H1 (cell line): ENCODE measurements around the gene FNDC3A. TPM values are rescaled to one million over a fixed set of nuclear protein-coding genes. Genes with fewer than 3 reads are reported as not detected.

Experiments used
- CTCF ChIA-PET: fragments of 300-600 bp; sonication (Branson Sonifier 250); formaldehyde crosslinking; loops from one replicate; lab custom pipeline; 2021; ENCODE audit not compliant: partially characterized antibody; lab: Charles Lee
- POLR2A ChIA-PET: fragments of 300-600 bp; sonication (Branson Sonifier 250); formaldehyde crosslinking; loops from one replicate; lab custom pipeline; 2021; ENCODE audit warnings: inconsistent platforms; ENCODE audit not compliant: partially characterized antibody; lab: Charles Lee
- DNase-seq, 2 experiments: peaks; one replicate each; pipeline versions ENCODE4 v3.0.0 to v3.0.0-alpha.2; 2010 to 2022; ENCODE audit warnings: low spot score in 2 of 2, low read depth in 1 of 2, mixed read lengths in 1 of 2
- FAIRE-seq: peaks from 2 replicates; lab custom pipeline; 2011; peaks lifted over from hg19 to GRCh38; lab: Jason Lieb, UNC
- H2AFZ ChIP-seq: 2 replicates; pipeline ENCODE4 v1.8.1; 2012; ENCODE audit warnings: low read length, inconsistent platforms
- H2AK5ac ChIP-seq: 2 replicates; pipeline ENCODE4 v1.6.1; 2013; ENCODE audit warnings: low read depth, low read length
- H2BK120ac ChIP-seq: replicated peaks from 2 replicates; pipeline ENCODE3; 2013; ENCODE audit warnings: low read depth, low read length, inconsistent platforms
- H2BK12ac ChIP-seq: 2 replicates; pipeline ENCODE4 v1.6.1; 2013; ENCODE audit warnings: low read depth, low read length
- H2BK15ac ChIP-seq: 2 replicates; pipeline ENCODE4 v1.6.1; 2013; ENCODE audit warnings: low read length
- H2BK20ac ChIP-seq: 2 replicates; pipeline ENCODE4 v1.6.1; 2013; ENCODE audit warnings: low read length
- H2BK5ac ChIP-seq: 2 replicates; pipeline ENCODE4 v1.6.1; 2013; ENCODE audit warnings: low read depth, low read length
- H3K14ac ChIP-seq: 2 replicates; pipeline ENCODE4 v1.6.1; 2013; ENCODE audit warnings: inconsistent platforms; ENCODE audit not compliant: insufficient read length
- H3K18ac ChIP-seq: 2 replicates; pipeline ENCODE4 v1.6.1; 2013; ENCODE audit warnings: low read length; ENCODE audit errors: extremely low read depth
- H3K23ac ChIP-seq: 2 replicates; pipeline ENCODE4 v1.6.1; 2013; ENCODE audit warnings: inconsistent platforms; ENCODE audit not compliant: insufficient read length
- H3K23me2 ChIP-seq: 2 replicates; pipeline ENCODE4 v1.6.1; 2013; ENCODE audit warnings: low read depth, low read length
- H3K27ac ChIP-seq: 2 replicates; pipeline ENCODE4 v1.6.1; 2011; ENCODE audit warnings: low read depth, low read length, inconsistent platforms
- H3K27me3 ChIP-seq, 4 experiments: replicated peaks in 1 of 4; 1 replicate in 1 of 4; 2 replicates in 3 of 4; pipeline versions ENCODE4 v1.6.1 to v1.8.1; 2011 to 2013; ENCODE audit warnings: low read length in 3 of 4, mild to moderate bottlenecking in 3 of 4, inconsistent platforms in 2 of 4, mixed read lengths in 2 of 4, moderate library complexity in 1 of 4; ENCODE audit not compliant: control insufficient read depth in 3 of 4, insufficient read depth in 3 of 4; ENCODE audit errors: extremely low read depth in 1 of 4
- H3K36me3 ChIP-seq, 4 experiments: 2 replicates each; pipeline versions ENCODE4 v1.6.1 to v1.8.1; 2011 to 2013; ENCODE audit warnings: mild to moderate bottlenecking in 4 of 4, low read length in 3 of 4, moderate library complexity in 2 of 4, control low read depth in 1 of 4, inconsistent platforms in 1 of 4; ENCODE audit not compliant: insufficient read depth in 4 of 4, control insufficient read depth in 2 of 4
- H3K4ac ChIP-seq: replicated peaks from 2 replicates; pipeline ENCODE3; 2013; ENCODE audit warnings: low read length, low read depth, mixed read lengths, inconsistent platforms; ENCODE audit not compliant: insufficient read length
- H3K4me1 ChIP-seq, 4 experiments: replicated peaks in 1 of 4; 1 replicate in 1 of 4; 2 replicates in 3 of 4; pipeline versions ENCODE4 v1.6.1 to v1.8.1; 2011 to 2013; ENCODE audit warnings: low read length in 3 of 4, inconsistent platforms in 2 of 4, mixed read lengths in 1 of 4; ENCODE audit not compliant: insufficient read depth in 4 of 4, control insufficient read depth in 3 of 4
- H3K4me2 ChIP-seq, 2 experiments: 2 replicates each; pipeline versions ENCODE4 v1.6.1 to v1.8.1; 2011 to 2013; ENCODE audit warnings: low read depth in 2 of 2, low read length in 2 of 2, control low read depth in 1 of 2, inconsistent platforms in 1 of 2, mild to moderate bottlenecking in 1 of 2; ENCODE audit not compliant: insufficient read depth in 1 of 2
- H3K4me3 ChIP-seq, 4 experiments: fragments of 200-600, 300-600 bp in 1 of 4; sonication (generic), shearing (Covaris generic), sonication (Bioruptor Twin) in 1 of 4; 2 replicates each; pipeline versions ENCODE4 v1.5.1 to v1.8.1; 2011 to 2016; ENCODE audit warnings: low read length in 4 of 4, low read depth in 3 of 4, control low read depth in 2 of 4, inconsistent platforms in 2 of 4, mild to moderate bottlenecking in 2 of 4, mixed read lengths in 1 of 4, moderate library complexity in 1 of 4; ENCODE audit not compliant: insufficient read depth in 2 of 4; ENCODE audit errors: extremely low read depth in 1 of 4
- H3K56ac ChIP-seq: replicated peaks from 2 replicates; pipeline ENCODE3; 2013; ENCODE audit warnings: low read depth, mild to moderate bottlenecking, mixed read lengths, low read length, inconsistent platforms; ENCODE audit not compliant: insufficient read length
- H3K79me1 ChIP-seq: 2 replicates; pipeline ENCODE4 v1.6.1; 2013; ENCODE audit warnings: low read depth, low read length, control low read depth
- H3K79me2 ChIP-seq, 2 experiments: 2 replicates each; pipeline versions ENCODE4 v1.6.1 to v1.8.1; 2012 to 2013; ENCODE audit warnings: low read length in 2 of 2, mild to moderate bottlenecking in 2 of 2, inconsistent platforms in 1 of 2; ENCODE audit not compliant: insufficient read depth in 2 of 2, control insufficient read depth in 1 of 2
- H3K9ac ChIP-seq, 4 experiments: replicated peaks in 1 of 4; 1 replicate in 1 of 4; 2 replicates in 3 of 4; pipeline versions ENCODE4 v1.6.1 to v1.8.1; 2011 to 2013; ENCODE audit warnings: low read depth in 3 of 4, low read length in 3 of 4, control low read depth in 2 of 4, mild to moderate bottlenecking in 2 of 4, moderate library complexity in 2 of 4, inconsistent platforms in 1 of 4; ENCODE audit errors: extremely low read depth in 1 of 4
- H3K9me3 ChIP-seq, 2 experiments: 2 replicates each; pipeline versions ENCODE4 v1.6.1 to v1.8.1; 2012 to 2013; ENCODE audit warnings: mild to moderate bottlenecking in 2 of 2, moderate library complexity in 2 of 2, control low read depth in 1 of 2, inconsistent platforms in 1 of 2, low read depth in 1 of 2, low read length in 1 of 2, mixed read lengths in 1 of 2; ENCODE audit not compliant: insufficient read depth in 2 of 2
- H4K20me1 ChIP-seq, 2 experiments: replicated peaks in 1 of 2; 2 replicates each; pipeline versions ENCODE3 to v1.8.1; 2011 to 2013; ENCODE audit warnings: inconsistent platforms in 2 of 2, low read length in 2 of 2, mild to moderate bottlenecking in 1 of 2; ENCODE audit not compliant: insufficient read depth in 2 of 2, control insufficient read depth in 1 of 2
- H4K5ac ChIP-seq: 2 replicates; pipeline ENCODE4 v1.6.1; 2013; ENCODE audit warnings: low read length, low read depth, mixed read lengths, inconsistent platforms; ENCODE audit not compliant: insufficient read length
- H4K8ac ChIP-seq: 2 replicates; pipeline ENCODE4 v1.8.0; 2013; ENCODE audit warnings: mild to moderate bottlenecking, moderate library complexity, low read length, inconsistent platforms; ENCODE audit not compliant: insufficient read depth; ENCODE audit errors: extremely low read depth
- H4K91ac ChIP-seq: replicated peaks from 2 replicates; pipeline ENCODE3; 2013; ENCODE audit warnings: low read length, mixed read lengths, inconsistent platforms; ENCODE audit not compliant: insufficient read length
- NANOG ChIP-seq: IDR thresholded peaks from 2 replicates; pipeline ENCODE4 v1.6.1; 2011; ENCODE audit warnings: low read length, low read depth, mild to moderate bottlenecking, inconsistent platforms; ENCODE audit not compliant: insufficient read depth, poor library complexity, severe bottlenecking
- ZNF274 ChIP-seq: IDR thresholded peaks from 2 replicates; pipeline ENCODE4 v1.7.0; 2012; ENCODE audit warnings: low read length, borderline replicate concordance; ENCODE audit errors: extremely low read depth
- WGBS, 2 experiments: shearing (Covaris generic) in 1 of 2; methylation state at CpG; one replicate each; pipeline versions ENCODE4 v1.1.6 to v1.1.7; 2013 to 2015; ENCODE audit warnings: low lambda C conversion rate in 2 of 2, mixed read lengths in 2 of 2, inconsistent platforms in 1 of 2, low coverage in 1 of 2, missing lambda C conversion rate in 1 of 2; ENCODE audit not compliant: insufficient replicate concordance in 2 of 2, insufficient coverage in 1 of 2, insufficient read length in 1 of 2; ENCODE audit errors: extremely low coverage in 1 of 2, missing lambda C conversion rate in 1 of 2; 5-methylcytosine and 5-hydroxymethylcytosine counted together
- polyA plus RNA-seq, 7 experiments: library from polyadenylated mRNA; depleted of rRNA in 3 of 7; stranded (reverse) in 5 of 7; unstranded in 2 of 7; fragments of >200 nt in 5 of 7; fragments of 200-250 nt in 2 of 7; gene quantifications; 1 replicate in 5 of 7; 2 replicates in 1 of 7; 4 replicates in 1 of 7; pipeline versions ENCODE4 v1.2.1 to v1.2.3, GENCODE V29; 2011 to 2013; ENCODE audit warnings: missing spikeins in 2 of 7, mixed read lengths in 2 of 7
- total RNA-seq: library from RNA; stranded (reverse); fragmentation: NEBNext Ultra II Directional; extraction: Animal tissue kit (Norgen Biotek cat#: 25700); gene quantifications from 2 replicates; pipeline ENCODE4 v1.2.1, GENCODE V29; 2021

Gene FNDC3A
- total and polyA plus RNA-seq, 2 of the 8 experiments (the other 6 are each of a cell fraction or from before 2014, with no cell fraction given): 14.6 to 26.0 TPM

GRCh38 chr13:48973845-48974431 is 1.8 kb upstream of the FNDC3A start:
- Histone ChIP-seq H2BK12ac (no peak overlapping the region), H3K27ac (no peak overlapping the region)
- TF ChIP-seq ZNF274 (peak; percentile 70; the same call in 1 of the 2 replicates), NANOG (no peak)
- TF ChIP-seq, all 59 proteins: peak for 1
- no peak overlapping the region for H3K9ac ChIP-seq
- H4K91ac ChIP-seq: no peak overlapping the region
- DNase-seq (no peak), FAIRE-seq (no peak)
- no peak overlapping the region for H3K18ac ChIP-seq
- no peak overlapping the region for H3K14ac ChIP-seq
- H3K9me3 ChIP-seq: peaks cover 0 to 7% of the 10 kb centered on the region in 2 experiments; a peak in 1 of 4 replicates
- H3K4ac ChIP-seq: no peak overlapping the region
- no peak overlapping the region for H3K56ac ChIP-seq
- 100% methylated on average over 1 of the region's 1 CpG; no CpG with 5 or more reads in 1 of the 2 experiments for WGBS, 2 experiments
- no peaks in the 10 kb centered on the region; a peak in 1 of 7 replicates for H3K27me3 ChIP-seq
- H3K4me1 ChIP-seq: peaks cover 0 to 10% (median under 1%) of the 10 kb centered on the region in 4 experiments; a peak in 3 of 7 replicates
- H2AFZ ChIP-seq: no peak overlapping the region
- no peak overlapping the region for H2AK5ac ChIP-seq
- H2BK5ac ChIP-seq: no peak overlapping the region
- no peak overlapping the region for H4K8ac ChIP-seq
- H3K4me2 ChIP-seq: peak overlapping the region in 1 of 2 experiments; percentile 84; a peak in 1 of 4 replicates
- H4K20me1 ChIP-seq: peaks cover 1 to 3% of the 10 kb centered on the region in 2 experiments
- no peak overlapping the region for H4K5ac ChIP-seq
- CTCF ChIA-PET: interaction anchor here (1.0 to 1.3 kb wide), 2 partner anchors 19 to 210 kb away, joined by 3 read pairs; no protein-coding TSS in a partner anchor
- no peaks in the 10 kb centered on the region for H3K36me3 ChIP-seq
- H3K79me2 ChIP-seq: peaks cover 0 to 23% of the 10 kb centered on the region in 2 experiments; a peak in 3 of 4 replicates
- H2BK120ac ChIP-seq: no peak overlapping the region
- POLR2A ChIA-PET: no interaction called here
- H3K23ac ChIP-seq: no peak overlapping the region
- H3K79me1 ChIP-seq: no peaks in the 10 kb centered on the region
- peak overlapping the region in 1 of 4 experiments; percentile 97; a peak in 1 of 8 replicates for H3K4me3 ChIP-seq
- H2BK20ac ChIP-seq: no peak overlapping the region
- H3K23me2 ChIP-seq: peaks cover 5% of the 10 kb centered on the region; the same call in 1 of the 2 replicates
- no peak overlapping the region for H2BK15ac ChIP-seq
